ENCODE measurements around the gene RBM46. TPM values are rescaled to one million over a fixed set of nuclear protein-coding genes. Genes with fewer than 3 reads are reported as not detected.
"Not testable (repeated sequence)": the region's sequence is repeated elsewhere in the genome, so short reads cannot be mapped to it uniquely, and the experiment has no call there.

The RBM46 gene
- total RNA-seq, 2 donors from 2014 or later = 11.9 TPM; not detected in 1

GRCh38 chr4:154872198-154872597 lies 91.1 kb downstream of the RBM46 start:
- H3K27me3 ChIP-seq (replicated peaks; ENCODE audit: insufficient read depth) = no peaks in the 10 kb centered on the region
- H3K36me3 ChIP-seq = no peaks in the 10 kb centered on the region
- TF ChIP-seq POLR2AphosphoS5 (IDR thresholded peaks at IDR 0.05) (no peak), CTCF (IDR thresholded peaks at IDR 0.05) (no peak), POLR2A (IDR thresholded peaks at IDR 0.05) (no peak)
- no peaks in the 10 kb centered on the region for H3K4me1 ChIP-seq (replicated peaks)
- H3K27ac ChIP-seq = no peak overlapping the region
- DNase-seq (ENCODE audit: low spot score) = no peak
- no peaks in the 10 kb centered on the region for H3K9me3 ChIP-seq
- intact Hi-C loops (cut with DNase I) = no loop called here
- H3K4me3 ChIP-seq = no peak overlapping the region

- H3K36me3 ChIP-seq; H3K4me1 ChIP-seq (replicated peaks); H3K27me3 ChIP-seq (replicated peaks; ENCODE audit: insufficient read depth); H3K4me3 ChIP-seq; H3K9me3 ChIP-seq; intact Hi-C loops (cut with DNase I); DNase-seq (ENCODE audit: low spot score); H3K27ac ChIP-seq: not testable (repeated sequence)
- WGBS = 84% methylated on average over 4 of the region's 4 CpGs
These were observed 93.0 kb downstream of the RBM46 start for GRCh38 chr4:154874049-154874448.

- TF ChIP-seq POLR2AphosphoS5 (IDR thresholded peaks at IDR 0.05) (no peak), CTCF (IDR thresholded peaks at IDR 0.05) (no peak), POLR2A (IDR thresholded peaks at IDR 0.05) (no peak)
- 35% methylated on average over 8 of the region's 8 CpGs for whole genome bisulfite sequencing
- H3K4me1 ChIP-seq (replicated peaks) = no peaks in the 10 kb centered on the region
- no peak for DNase-seq (ENCODE audit: low spot score)
- no peak overlapping the region for H3K27ac ChIP-seq
- intact Hi-C loops (cut with DNase I) = no loop called here
- H3K9me3 ChIP-seq = no peaks in the 10 kb centered on the region
- H3K4me3 ChIP-seq = no peak overlapping the region
- no peaks in the 10 kb centered on the region for H3K27me3 ChIP-seq (replicated peaks; ENCODE audit: insufficient read depth)
- H3K36me3 ChIP-seq = no peaks in the 10 kb centered on the region
These were observed 96.2 kb downstream of the RBM46 start for GRCh38 chr4:154877110-154877760.

Small RNA genes within 50 kb of the gene (small RNA-seq; reads per million reads assigned to genes)
- 0 reads per million in 2 donors for gene RNU2-44P
- gene RNU2-66P = 0 reads per million in 2 donors

Other genes with a start within 250 kb of the RBM46 start
- 10 to 100 TPM; 28.2 to 48.3 TPM for gene PLRG1, start 230.9 kb upstream of the RBM46 start, total RNA-seq
- not detected for gene FGB, start 218.3 kb upstream of the RBM46 start, total RNA-seq
- under 1 TPM in 1 of 2 donors, not detected in 1; 0.68 TPM for gene FGA, start 190.5 kb upstream of the RBM46 start, total RNA-seq
- not detected for gene FGG, start 168.6 kb upstream of the RBM46 start, total RNA-seq
- 1 to 10 TPM in 1 of 2 donors, under 1 TPM in 1; 0.64 to 3.0 TPM for gene LRAT, start 37.3 kb upstream of the RBM46 start, total RNA-seq

Data from prostate gland (tissue), 2 donors.